GM19043 (cell line): ENCODE measurements around the gene LRRN4.
"Not testable (repeated sequence)": the region's sequence is repeated elsewhere in the genome, so short reads cannot be mapped to it uniquely, and the experiment has no call there.

Experiments
- ATAC-seq: cut with Tn5 transposase; IDR thresholded peaks from one replicate; pipeline ENCODE4 v1.9.1; 2021; ENCODE audit warnings: low read depth; ENCODE audit not compliant: unreplicated experiment

The LRRN4 gene

DNA sequence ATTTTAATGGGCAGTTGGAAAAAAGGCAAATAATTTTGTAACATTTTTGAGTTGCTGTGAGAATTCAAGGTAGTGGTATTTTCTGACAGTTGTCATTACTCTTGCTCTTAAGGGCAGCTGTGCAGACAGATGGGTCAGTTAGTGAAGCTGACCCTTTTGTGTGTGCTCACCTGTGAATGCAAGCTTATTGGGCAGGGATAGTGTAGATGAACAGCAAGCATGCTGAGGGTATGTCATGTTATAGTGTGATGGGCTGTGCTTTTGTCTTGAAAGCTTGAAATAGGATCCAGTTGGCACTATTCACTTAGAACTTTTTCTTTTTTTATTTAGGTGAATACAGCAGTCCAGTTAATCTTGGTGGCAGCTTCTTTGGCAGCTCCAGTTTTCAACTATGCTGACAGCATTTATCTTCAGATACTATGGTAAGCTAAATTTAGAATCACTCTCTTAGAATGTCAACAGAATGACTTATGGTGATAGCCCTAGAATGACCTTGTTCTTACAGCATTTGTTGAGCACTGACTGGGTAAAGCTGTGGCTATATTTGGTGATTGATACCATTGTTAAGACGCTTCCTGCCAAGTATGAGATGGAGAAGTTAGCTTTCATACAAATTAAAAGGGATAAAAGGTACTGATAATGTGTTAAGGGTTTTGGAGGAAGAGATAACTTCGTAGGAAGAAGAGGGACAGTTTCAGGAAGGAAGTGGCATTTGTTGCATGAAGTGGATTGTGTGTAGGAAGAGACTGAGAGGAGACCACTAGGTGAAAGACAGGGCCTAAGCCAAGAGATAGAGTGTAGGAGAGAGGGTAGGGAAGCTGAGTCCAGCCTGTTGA, 19.5 kb downstream of the LRRN4 start:
- ATAC-seq: no peak

DNA sequence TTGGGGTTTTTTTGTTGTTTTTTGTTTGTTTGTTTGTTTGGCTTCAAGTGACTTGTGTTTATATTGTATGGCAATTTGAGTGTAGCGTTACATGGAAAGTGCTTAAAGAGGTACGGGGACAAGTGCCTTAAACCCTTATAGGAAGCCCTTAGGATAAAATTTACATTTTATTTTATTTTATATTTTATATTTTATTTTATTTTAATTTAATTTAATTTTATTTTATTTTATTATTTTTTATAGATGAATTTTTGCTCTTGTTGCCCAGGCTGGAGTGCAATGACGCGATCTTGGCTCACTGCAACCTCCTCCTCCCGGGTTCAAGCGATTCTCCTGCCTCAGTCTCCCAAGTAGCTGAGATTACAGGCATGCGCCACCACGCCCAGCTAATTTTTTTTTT, 21.0 kb downstream of the LRRN4 start:
- not testable (repeated sequence) for ATAC-seq

DNA sequence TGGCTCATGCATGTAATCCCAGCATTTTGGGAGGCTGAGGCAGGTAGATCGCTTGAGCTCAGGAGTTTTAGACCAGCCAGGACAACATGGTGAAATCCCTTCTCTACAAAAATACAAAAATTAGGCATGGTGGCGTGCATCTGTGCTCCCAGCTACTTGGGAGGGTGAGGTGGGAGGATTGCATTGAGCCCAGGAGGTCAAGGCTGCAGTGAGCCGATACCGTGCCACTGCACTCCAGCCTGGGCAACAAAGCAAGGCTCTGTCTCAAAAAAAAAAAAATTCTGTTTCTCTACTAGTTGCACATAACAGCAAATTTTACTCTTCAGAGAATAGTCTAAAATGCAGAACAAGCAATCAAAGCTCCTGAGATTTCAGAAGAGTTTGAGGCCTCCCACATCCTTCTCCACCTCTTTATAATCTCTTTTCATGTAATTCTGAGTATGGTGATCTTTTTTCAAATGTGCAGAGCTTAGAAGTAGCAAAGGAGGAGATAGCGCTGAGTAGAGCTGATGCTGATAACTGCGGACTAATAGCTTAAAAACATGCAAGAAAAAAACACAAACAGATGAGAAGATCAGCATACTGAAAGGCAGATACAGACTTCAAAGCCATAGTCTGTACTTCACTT, 23.3 kb downstream of the LRRN4 start:
- ATAC-seq: no peak

DNA sequence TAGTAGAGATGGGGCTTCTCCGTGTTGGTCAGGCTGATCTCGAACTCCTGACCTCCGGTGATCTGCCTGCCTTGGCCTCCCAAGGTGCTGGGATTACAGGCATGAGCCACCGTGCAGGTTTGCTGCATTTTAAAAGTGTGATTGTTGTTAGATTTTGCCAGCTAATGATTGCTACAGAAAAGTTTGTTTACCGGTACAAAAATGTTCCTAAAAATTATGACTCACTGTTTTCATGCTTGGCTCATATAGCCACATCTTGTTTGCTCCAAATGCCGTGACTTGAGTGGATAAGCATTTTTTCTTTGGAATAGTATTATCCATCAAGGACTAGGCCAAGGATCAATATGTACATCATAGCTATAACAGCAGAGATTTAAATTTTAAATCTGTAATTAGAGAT, 24.3 kb downstream of the LRRN4 start:
- ATAC-seq: no peak

DNA sequence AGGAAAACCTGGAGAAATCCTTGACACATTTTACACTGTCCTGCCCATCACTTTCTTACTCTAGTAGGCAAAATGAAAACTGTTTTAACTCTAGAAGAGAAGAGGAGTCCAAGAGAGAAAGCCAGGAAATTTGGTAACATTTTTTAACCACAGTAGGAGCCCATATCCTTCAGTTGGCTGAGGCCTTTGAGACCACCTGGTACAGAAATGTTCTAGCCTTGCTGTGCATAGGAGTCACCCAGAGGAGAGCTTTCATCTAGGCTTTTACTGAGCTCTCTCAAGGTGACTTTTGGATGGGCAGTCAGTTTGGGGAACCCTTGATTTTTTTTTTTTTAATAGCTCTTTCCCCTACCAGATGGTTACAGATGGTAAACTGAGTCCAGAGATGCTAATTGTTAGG, 25.0 kb downstream of the LRRN4 start:
- no peak for ATAC-seq

DNA sequence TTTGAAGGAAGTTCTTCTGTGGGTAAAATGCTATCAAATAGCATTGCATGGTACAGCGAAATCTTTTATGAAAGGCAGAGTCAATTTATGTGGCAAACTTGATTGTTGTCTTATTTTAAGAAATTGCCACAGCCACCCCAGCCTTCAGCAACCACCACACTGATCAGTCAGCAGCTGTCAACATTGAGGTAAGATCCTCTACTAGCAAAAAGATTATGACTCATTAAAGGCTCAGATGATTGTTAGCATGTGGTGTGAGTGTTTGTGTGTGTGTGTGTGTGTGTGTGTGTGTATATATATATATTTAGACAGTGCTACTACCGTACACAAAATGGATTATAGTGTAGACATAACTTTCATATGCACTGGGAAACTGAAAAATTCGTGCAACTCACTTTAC, 27.8 kb downstream of the LRRN4 start:
- ATAC-seq: no peak

DNA sequence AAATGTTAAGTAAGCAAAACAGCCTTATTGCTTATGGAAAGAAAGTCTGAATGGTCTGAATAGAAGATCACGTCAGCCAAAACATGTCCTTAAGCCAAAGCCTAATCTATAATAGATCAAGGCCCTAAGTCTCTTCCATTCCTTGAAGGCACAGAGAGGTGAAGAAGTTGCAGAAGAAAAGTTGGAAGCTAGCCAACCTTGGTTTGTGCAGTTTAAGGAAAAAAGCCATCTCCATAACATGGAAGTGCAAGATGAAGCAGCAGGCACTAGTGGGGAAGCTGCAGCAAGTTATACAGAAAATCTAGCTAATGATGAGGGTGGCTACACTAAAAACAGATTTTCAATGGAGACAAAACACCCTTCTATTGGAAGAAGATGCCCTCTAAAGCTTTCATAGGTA, 29.1 kb downstream of the LRRN4 start:
- no peak for ATAC-seq

DNA sequence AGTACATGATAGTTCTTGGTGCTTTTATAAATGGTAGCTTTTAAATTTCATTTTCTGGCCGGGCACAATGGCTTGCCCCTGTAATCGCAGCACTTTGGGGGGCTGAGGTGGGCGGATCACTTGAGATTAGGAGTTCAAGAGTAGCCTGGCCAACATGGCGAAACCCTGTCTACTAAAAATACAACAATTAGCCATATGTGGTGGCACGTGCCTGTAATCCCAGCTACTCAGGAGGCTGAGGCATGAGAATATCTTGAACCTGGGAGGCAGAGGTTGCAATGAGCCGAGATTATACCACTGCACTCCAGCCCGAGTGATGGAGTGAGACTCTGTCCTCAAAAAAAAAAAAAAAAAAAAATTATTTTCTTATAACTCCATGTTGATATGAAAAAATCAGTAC, 36.0 kb downstream of the LRRN4 start:
- ATAC-seq: no peak

DNA sequence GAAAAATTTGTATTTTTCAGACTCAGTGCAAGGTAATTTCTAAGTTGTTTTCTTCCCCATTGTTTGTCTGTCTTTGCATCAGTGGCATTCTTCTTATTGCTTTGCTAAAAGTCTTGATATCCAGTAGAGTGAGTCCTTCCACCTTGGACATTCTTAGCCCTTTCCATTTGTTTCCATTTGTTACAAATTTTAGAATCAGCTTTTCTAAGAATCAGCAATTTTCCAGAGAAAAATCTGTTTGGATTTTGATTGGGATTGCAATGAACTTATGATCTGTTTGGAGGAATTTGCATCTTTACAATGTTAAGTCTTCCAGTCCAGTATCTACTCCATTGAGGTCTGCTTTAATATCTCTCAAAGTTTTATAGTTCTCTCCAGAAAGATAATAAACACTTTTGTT, 36.4 kb downstream of the LRRN4 start:
- ATAC-seq: no peak

DNA sequence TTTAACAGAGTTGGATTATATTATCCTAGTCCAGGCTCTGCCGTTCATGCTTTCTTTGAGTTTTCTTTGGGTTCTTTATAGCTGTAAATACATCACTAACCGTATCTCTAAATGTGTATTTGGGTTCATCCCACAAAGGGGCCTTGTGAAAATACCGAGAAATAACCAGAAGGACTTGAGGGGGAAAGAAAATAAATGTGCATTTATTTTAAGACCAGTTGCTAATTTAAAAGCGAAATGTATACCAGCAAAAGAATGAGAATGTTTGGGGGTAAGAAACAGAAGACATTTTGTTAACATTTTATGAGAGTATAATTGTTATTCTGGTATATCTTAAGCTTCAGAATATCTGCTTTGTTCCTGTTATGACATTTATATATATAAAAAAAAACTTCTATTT, 38.9 kb downstream of the LRRN4 start:
- ATAC-seq: no peak

DNA sequence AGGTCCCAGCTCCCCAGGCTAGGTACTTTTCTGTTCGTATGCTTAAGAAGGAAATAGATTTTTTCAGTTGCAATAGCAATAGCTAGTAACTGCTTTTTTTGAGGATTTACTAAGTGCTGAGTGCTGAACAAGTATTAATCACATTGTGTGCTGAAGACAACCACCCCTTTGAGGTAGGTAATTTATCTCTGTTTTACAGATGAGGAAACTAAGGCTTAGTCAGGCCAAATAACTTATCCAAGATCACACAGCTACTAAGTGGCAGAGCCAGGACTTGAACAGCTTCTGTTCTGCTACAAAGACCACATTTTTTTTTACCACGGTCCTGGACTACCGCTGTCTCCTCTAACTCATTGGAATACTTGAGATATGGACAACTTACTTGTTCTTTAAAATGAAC, 39.8 kb downstream of the LRRN4 start:
- no peak for ATAC-seq

DNA sequence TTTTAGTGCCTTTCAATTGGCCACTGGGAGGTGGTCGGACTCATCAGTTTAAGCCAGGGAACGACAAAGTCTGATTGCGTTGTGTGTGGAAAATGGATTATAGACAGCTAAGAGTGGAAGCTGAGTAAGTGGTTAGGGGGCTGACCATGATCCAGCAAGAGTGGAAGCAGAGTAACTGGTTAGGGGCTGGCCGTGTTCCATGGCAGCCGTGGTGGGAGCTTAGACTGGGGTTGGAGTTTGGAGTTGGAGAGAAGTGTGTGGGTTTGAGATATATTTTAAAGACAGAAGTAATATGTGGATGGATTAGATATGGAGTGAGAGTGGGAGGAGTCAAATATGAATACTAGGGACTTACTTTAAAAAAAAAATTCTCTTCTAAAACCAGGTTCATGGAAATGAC, 41.7 kb downstream of the LRRN4 start:
- ATAC-seq: no peak

DNA sequence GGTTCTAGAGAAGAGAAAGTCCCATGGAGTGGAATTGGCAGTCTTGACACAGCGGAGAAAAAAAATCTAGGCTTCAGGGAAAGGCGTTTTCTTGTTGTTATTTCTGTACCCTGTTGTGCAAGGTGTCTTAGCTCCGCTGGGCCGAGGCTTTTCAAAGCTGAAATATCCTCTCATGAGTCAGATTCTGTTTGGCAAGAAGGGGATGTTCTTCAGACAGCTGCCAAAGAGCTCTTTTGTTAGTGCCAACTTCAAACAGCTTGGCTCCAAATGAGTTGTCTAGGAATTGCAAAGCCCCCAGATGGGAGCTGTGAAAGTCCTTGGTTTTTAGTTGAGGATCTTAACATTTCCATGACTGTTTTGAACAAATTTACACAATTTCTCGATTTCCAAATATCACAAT, 45.6 kb downstream of the LRRN4 start:
- ATAC-seq: no peak

DNA sequence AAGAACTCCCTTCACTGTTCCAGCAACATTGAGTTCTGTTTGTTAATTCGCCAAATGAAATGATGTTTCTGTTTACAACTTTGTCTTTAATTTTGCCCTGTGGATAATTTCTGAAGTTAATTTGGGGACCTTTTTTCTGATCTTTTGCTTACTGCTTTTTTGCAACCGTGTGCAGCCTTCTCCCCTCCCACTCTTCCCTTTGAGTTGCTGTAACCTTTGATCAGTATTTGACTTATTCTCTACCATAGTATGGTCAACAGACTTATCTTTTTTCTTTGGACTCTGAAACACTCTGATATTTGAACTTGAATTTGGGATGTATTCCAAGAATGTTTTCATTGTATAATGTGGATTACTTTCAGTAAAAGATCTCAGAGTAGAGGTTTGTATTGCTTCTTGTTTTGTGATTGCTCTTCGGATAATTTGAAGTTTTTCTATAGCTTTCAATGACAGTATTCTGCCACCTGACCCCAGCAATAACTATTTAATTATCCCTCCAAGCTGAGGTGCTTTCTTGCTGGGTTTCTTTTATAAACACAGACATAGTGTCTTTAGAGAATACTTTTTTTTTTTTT, 46.2 kb downstream of the LRRN4 start:
- ATAC-seq: no peak

DNA sequence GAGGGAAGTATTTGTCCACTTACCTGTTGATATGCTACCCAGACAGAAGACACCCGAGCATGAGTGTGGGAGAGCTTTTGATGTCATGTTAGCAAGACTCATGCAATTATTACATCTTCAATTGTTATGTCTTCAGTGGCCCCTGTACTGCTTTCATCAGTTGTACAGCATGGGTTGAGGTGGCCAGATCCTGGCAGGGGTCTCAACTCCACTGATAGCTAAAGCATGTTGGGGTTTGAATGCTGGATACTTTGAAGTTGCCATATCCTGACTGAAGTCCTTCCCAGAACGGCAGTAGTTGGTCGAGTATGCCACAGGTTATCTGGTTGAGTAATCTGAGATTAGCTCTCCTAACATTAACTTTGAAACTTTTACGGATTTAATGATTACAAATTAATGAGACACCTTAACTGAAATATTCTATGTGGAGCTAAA, 46.7 kb downstream of the LRRN4 start:
- no peak for ATAC-seq

DNA sequence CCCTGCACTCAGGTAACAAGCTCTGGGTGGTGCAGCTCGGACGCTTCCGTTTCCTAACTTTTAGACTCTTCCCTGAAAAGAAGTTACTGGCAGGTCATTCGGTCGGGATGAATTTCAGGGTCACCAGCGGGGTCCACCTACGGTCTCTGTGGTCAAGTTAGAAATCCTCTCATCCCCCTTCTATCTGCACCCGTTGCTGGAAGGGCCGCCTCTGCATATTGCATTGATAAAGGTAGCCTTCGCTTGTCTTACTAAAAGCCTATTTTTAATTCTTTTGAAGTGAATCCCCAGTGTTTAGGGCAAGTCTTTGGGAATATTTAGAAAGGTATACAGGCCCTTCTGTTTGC, 47.3 kb downstream of the LRRN4 start:
- no peak for ATAC-seq

DNA sequence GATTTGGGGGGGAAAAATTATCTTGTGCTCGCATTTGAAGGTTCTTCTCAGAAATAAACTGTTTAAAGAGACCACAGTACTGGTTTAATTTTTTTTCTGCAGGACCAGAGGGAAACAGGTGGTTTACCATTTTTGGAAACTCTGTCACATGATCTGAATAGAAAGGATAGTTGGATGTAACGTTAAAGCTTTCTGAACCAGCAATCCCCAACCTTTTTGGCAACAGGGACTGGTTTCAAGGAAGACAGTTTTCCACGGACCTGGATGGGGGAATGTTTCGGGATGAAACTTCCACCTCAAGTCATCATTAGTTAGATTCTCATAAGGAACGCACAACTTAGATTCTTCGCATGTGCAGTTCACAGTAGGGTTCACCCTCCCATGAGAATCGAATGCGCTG, 53.0 kb downstream of the LRRN4 start:
- no peak for ATAC-seq

DNA sequence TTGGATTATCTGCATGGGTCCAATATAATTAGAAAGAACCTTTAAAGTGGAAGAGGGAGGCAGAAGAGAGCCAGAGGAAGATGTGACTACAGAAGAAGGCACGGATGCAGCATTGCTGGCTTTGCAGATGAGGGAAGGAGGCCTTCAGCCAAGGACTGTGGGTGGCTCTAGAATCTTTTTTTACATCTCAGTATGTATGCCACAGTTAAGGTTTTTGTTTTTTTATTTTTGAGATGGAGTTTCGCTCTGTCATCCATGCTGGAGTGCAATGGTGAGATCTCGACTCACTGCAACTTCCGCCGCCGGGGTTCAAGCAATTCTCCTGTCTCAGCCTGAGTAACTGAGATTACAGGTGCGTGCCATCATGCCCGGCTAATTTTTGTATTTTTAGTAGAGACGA, 54.1 kb downstream of the LRRN4 start:
- no peak for ATAC-seq

DNA sequence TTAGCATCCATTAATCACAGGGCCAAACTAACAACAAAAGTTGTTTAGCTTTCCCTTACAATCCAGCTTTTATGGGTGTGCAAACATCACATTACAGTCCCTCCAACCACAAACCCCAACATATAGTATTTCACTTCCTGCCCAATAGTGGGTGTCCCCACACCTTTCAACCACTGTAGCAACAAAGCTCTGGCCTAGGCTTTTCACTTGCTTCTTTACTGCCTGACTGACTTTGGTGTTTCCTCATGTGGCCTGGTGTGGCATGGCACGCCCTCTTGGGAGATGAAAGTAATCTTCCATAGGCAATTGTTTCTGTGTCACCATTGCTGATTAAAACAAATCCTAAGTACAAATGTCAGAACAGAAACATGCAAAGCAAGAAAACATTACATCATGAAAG, 57.1 kb downstream of the LRRN4 start:
- peak; percentile 92 for ATAC-seq

DNA sequence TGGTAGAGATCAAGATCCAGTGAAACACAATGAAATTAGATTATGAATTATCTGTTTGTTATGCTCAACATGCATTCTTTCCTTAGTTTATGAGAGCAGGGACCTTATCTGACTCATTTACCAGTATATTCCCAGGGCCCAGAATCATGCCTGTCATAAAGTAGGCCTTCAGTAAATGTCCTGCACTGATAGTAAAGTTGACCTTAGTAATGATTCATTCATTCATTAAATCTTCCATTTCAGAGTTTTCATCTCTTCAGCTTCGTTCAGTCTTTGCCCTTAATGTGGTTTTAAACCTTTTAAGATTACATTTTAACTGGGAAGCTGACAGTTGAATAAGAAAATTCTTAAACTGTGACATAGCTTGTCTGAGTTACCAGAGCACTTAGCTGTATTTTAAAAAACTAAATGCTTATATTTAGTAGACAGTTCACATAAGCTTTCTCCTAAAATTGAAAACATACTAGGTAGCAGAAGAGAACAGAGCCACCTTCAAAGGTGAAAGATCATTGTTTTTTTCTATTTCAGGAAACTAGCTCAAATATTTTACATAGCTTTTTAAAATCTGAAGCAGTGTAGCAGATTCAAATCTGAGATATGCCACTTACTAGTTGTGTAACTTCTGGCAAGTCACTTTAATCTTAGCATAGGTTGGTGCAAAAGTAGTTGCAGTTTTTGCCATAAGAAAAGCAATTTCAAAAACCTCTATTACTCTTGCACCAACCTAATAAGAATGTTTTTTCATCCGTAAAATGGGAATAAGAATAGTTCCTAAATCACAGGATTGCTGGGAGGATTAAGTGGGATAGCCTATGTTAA, 62.0 kb downstream of the LRRN4 start:
- no peak for ATAC-seq

DNA sequence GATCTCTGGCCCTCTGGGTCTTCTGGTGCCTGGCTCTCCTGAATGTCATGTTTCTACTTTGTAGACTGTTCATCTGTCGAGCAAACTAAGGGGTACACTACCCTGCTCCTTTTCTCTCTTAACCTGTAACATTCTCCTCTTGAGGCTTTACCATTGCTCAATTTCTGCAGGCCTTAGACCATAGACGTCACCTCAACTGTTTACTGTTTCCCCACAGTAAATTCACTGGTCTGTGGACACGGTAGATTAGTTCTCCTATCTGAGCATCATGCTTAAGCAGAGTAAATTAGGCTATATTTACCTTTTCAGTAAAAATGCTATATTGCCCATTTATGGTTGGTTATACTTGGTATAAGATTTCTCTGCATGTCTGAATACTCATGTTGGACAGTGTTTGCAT, 62.9 kb downstream of the LRRN4 start:
- ATAC-seq: no peak
